GM12878 (cell line): Measurements from ENCODE around the gene MALRD1. TPM values are rescaled to one million over a fixed set of nuclear protein-coding genes. Genes with fewer than 3 reads are reported as not detected.

Source experiments
- ATAC-seq: fragments of 200-7000 bp; cut with Tn5 transposase; 3 replicates; pipeline ENCODE4 v1.9.1; 2020; ENCODE audit warnings: mild to moderate bottlenecking, moderate library complexity
- BruUV-seq: library from RNA; stranded (reverse); fragments of 400-500 nt; replicated peaks from 2 replicates; lab custom pipeline; 2021; lab: Mats Ljungman, UMichigan
- CTCF ChIA-PET: fragments of 300-600 bp; sonication (Branson Sonifier 250); formaldehyde crosslinking; extraction: SDS; loops from one replicate; lab custom pipeline; 2021; ENCODE audit warnings: inconsistent platforms; lab: Yijun Ruan, JAX
- POLR2A ChIA-PET: fragments of 350-600 bp; formaldehyde crosslinking; extraction: SDS; loops from one replicate; lab custom pipeline; 2021; ENCODE audit warnings: inconsistent platforms; lab: Charles Lee
- RAD21 ChIA-PET: fragments of 300-600 bp; sonication (Branson Sonifier 250); formaldehyde crosslinking; loops from one replicate; lab custom pipeline; 2023; ENCODE audit warnings: antibody characterized with exemption; ENCODE audit not compliant: unreplicated experiment; lab: Charles Lee
- SMC1A ChIA-PET: fragments of 300-600 bp; sonication (Branson Sonifier 250); formaldehyde crosslinking; loops from one replicate; lab custom pipeline; 2023; ENCODE audit not compliant: unreplicated experiment, uncharacterized antibody; lab: Charles Lee
- DNase-seq: peaks from one replicate; pipeline ENCODE4 v3.0.0-alpha.2; 2011; ENCODE audit warnings: low read depth, low spot score
- FAIRE-seq: peaks from 3 replicates; lab custom pipeline; 2011; peaks lifted over from hg19 to GRCh38; lab: Jason Lieb, UNC
- H2AFZ ChIP-seq: 2 replicates; pipeline ENCODE4 v1.6.0; 2011; ENCODE audit warnings: low read depth, low read length, control low read depth; ENCODE audit not compliant: control insufficient read depth
- H3K27ac ChIP-seq: 2 replicates; pipeline ENCODE4 v1.5.1; 2011; ENCODE audit warnings: control low read depth; ENCODE audit not compliant: control insufficient read depth, insufficient read depth
- H3K27me3 ChIP-seq, 2 experiments: replicated peaks in 1 of 2; 2 replicates each; pipeline versions ENCODE4 v1.6.0 to v1.6.1; 2011; ENCODE audit warnings: low read length in 1 of 2; ENCODE audit not compliant: control insufficient read depth in 2 of 2, insufficient read depth in 2 of 2
- H3K36me3 ChIP-seq, 2 experiments: 2 replicates each; pipeline ENCODE4 v1.5.1; 2011; ENCODE audit warnings: low read length in 1 of 2; ENCODE audit not compliant: control insufficient read depth in 2 of 2, insufficient read depth in 2 of 2
- H3K4me1 ChIP-seq: 2 replicates; pipeline ENCODE4 v1.6.1; 2011; ENCODE audit warnings: mild to moderate bottlenecking, low read length, moderate library complexity, mixed read lengths; ENCODE audit not compliant: control insufficient read depth, insufficient read depth
- H3K4me2 ChIP-seq: 2 replicates; pipeline ENCODE4 v1.6.0; 2011; ENCODE audit warnings: control low read depth; ENCODE audit not compliant: control insufficient read depth, insufficient read depth
- H3K4me3 ChIP-seq: fragments of 200-600 bp; sonication (generic); 2 replicates; pipeline ENCODE4 v1.5.1; 2016
- H3K79me2 ChIP-seq: 2 replicates; pipeline ENCODE4 v1.6.0; 2011; ENCODE audit warnings: low read length; ENCODE audit not compliant: control insufficient read depth, insufficient read depth
- H3K9ac ChIP-seq: 2 replicates; pipeline ENCODE4 v1.8.0; 2011; ENCODE audit warnings: low read length, control low read depth, mixed read lengths; ENCODE audit not compliant: control insufficient read depth, insufficient read depth
- H3K9me3 ChIP-seq: replicated peaks from 3 replicates; pipeline ENCODE4 v1.5.1; 2011; ENCODE audit warnings: mild to moderate bottlenecking, low read length; ENCODE audit not compliant: control insufficient read depth, insufficient read depth
- H4K20me1 ChIP-seq: 2 replicates; pipeline ENCODE4 v1.6.0; 2011; ENCODE audit not compliant: control insufficient read depth, insufficient read depth
- CEBPB ChIP-seq, 2 experiments: fragments of 150-350 bp in 1 of 2; IDR thresholded peaks; 2 replicates each; pipeline ENCODE4 v1.6.1; 2012 to 2014; ENCODE audit warnings: low read depth in 2 of 2, low read length in 2 of 2, borderline replicate concordance in 1 of 2, inconsistent platforms in 1 of 2
- ESRRA ChIP-seq: IDR thresholded peaks from 2 replicates; pipeline ENCODE4 v1.6.1; 2012; ENCODE audit warnings: mild to moderate bottlenecking, low read length, improper control_type of control experiment
- HCFC1 ChIP-seq: fragments of 150-350 bp; IDR thresholded peaks from 2 replicates; pipeline ENCODE4 v1.6.1; 2014; ENCODE audit warnings: low read length
- SIN3A ChIP-seq: IDR thresholded peaks from 2 replicates; pipeline ENCODE4 v1.6.1; 2012; ENCODE audit warnings: low read depth, low read length, improper control_type of control experiment
- SREBF1 ChIP-seq: IDR thresholded peaks from 2 replicates; pipeline ENCODE4 v1.6.1; 2012; ENCODE audit warnings: mild to moderate bottlenecking, low read length
- TBL1XR1 ChIP-seq: IDR thresholded peaks from 2 replicates; pipeline ENCODE4 v1.6.1; 2012; ENCODE audit warnings: low read depth, low read length, improper control_type of control experiment
- WGBS: methylation state at CpG from one replicate; pipeline ENCODE4 v1.1.6; 2016; ENCODE audit warnings: low lambda C conversion rate; ENCODE audit not compliant: insufficient replicate concordance, insufficient coverage; ENCODE audit errors: missing lambda C conversion rate; 5-methylcytosine and 5-hydroxymethylcytosine counted together
- in situ Hi-C: fragments of 300-500 bp; cut with MboI; formaldehyde crosslinking; loops from 9 replicates; pipeline ENCODE4 v1.14.3; 2018; ENCODE audit warnings: mixed read lengths
- intact Hi-C: fragments of 100-400 bp; cut with micrococcal nuclease; formaldehyde crosslinking; loops from one replicate; pipeline ENCODE4 v1.14.2; 2022; ENCODE audit not compliant: unreplicated experiment
- polyA plus RNA-seq, 11 experiments: library from polyadenylated mRNA; depleted of rRNA in 4 of 11; unstranded in 6 of 11; stranded (reverse) in 5 of 11; fragments of >200 nt; fragmentation: Nextera tagmentation in 4 of 11; fragmentation: Illumina TruSeq in 1 of 11; extraction: Ambion mirVana in 4 of 11; extraction: Trizol in 1 of 11; gene quantifications; 1 replicate in 1 of 11; 2 replicates in 10 of 11; pipeline versions ENCODE4 v1.2.1 to v1.2.3, GENCODE V29; 2011 to 2016; ENCODE audit warnings: inconsistent platforms in 2 of 11, missing spikeins in 2 of 11, low read depth in 1 of 11
- total RNA-seq, 4 experiments: library from RNA; depleted of rRNA in 3 of 4; stranded (reverse); fragments of >200 nt in 3 of 4; fragmentation: Illumina TruSeq in 1 of 4; extraction: Trizol in 1 of 4; gene quantifications; 2 replicates each; pipeline versions ENCODE4 v1.2.1 to v1.2.3, GENCODE V29; 2013 to 2021
- TF ChIP-seq, protein P1 (sequence below): IDR thresholded peaks from 2 replicates; pipeline ENCODE4 v1.6.1; 2012; ENCODE audit warnings: low read depth, low read length, improper control_type of control experiment
- TF ChIP-seq, protein P2 (sequence below): IDR thresholded peaks from 2 replicates; pipeline ENCODE4 v1.6.1; 2012; ENCODE audit warnings: improper control_type of control experiment, low read depth, low read length; ENCODE audit not compliant: insufficient replicate concordance
- TF ChIP-seq, protein P3 (sequence below): fragments of 450-650 bp; formaldehyde crosslinking; IDR thresholded peaks from 2 replicates; pipeline ENCODE4 v1.4.0; 2020; ENCODE audit warnings: mild to moderate bottlenecking, moderate library complexity

Gene MALRD1
- total and polyA plus RNA-seq, 10 of the 15 experiments (the other 5 are each of a cell fraction or from before 2014, with no cell fraction given), result 0.12 to 6.6 (median 0.26) TPM; not detected in 2

DNA sequence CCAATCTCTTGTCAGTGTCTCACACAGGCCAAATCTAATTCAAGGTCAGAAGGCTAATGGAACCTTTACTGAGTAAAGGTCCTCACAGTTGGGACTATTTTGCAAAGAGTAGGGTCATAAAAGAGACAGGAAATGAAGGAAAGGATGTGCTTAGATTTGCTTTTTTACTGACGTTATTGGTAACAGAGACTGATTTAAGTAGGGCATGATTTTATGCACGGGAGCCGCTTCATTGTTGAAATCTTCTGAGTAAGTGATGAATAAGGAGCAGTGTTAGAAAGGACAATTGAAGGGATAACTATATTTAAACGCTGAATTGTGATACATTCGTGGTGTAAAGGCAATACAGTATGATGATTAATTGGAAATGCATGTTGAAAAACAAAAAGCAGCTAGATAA is 261.5 kb downstream of the MALRD1 start (continued):
- TF ChIP-seq, protein P1, sequence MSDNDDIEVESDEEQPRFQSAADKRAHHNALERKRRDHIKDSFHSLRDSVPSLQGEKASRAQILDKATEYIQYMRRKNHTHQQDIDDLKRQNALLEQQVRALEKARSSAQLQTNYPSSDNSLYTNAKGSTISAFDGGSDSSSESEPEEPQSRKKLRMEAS, result no peak
- TF ChIP-seq TBL1XR1, result no peak

DNA sequence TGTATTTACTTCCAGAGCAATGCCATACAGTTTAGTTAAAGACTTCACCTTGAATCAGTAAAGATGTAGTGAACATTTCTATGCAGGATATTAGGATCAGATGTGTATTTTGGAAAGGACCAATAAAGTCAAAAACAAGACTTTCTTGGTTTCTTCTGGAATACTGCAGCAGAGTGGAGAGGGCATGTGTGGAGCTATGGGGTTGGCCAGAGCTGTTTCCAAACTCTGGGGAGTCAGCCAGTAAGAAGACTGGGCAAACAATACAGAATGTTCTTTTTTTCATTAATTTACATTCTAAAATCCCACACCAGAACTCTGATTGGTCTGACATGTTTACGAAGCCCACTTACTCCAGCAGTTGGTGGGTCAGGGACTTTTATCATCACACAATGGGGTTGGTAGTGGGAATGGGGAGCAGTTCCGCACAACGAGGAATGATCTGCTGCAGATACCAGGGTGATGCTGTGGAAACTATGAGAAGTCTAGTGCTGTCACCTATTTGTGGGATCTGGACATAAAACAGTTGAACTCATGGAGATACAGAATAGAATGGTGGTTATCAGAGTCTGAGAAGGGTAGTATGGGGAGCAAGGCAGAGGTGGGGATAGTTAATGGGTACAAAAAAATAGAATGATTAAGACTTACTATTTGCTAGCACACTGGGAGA is 267.7 kb downstream of the MALRD1 start:
- Histone ChIP-seq H2AFZ (no peak overlapping the region), H4K20me1 (no peaks in the 10 kb centered on the region), H3K4me3 (no peak overlapping the region), H3K9me3 (no peaks in the 10 kb centered on the region), H3K27me3 (no peaks in the 10 kb centered on the region), H3K36me3 (no peaks in the 10 kb centered on the region), H3K4me1 (no peaks in the 10 kb centered on the region), H3K79me2 (no peaks in the 10 kb centered on the region), H3K4me2 (no peak overlapping the region), H3K27ac (no peak overlapping the region), H3K9ac (no peak overlapping the region)
- ChIA-PET RAD21 (no interaction called here), SMC1A (interaction anchor here (1.0 kb wide), 1 partner anchor 8 kb away, joined by 3 read pairs; no protein-coding TSS in a partner anchor), CTCF (no interaction called here), POLR2A (no interaction called here)
- BruUV-seq, result no TSS peak
- FAIRE-seq (no peak), DNase-seq (no peak), ATAC-seq (no peak)
- in situ Hi-C loops (no loop called here), intact Hi-C loops (no loop called here)
- TF ChIP-seq ESRRA, result no peak
- TF ChIP-seq, protein P2, sequence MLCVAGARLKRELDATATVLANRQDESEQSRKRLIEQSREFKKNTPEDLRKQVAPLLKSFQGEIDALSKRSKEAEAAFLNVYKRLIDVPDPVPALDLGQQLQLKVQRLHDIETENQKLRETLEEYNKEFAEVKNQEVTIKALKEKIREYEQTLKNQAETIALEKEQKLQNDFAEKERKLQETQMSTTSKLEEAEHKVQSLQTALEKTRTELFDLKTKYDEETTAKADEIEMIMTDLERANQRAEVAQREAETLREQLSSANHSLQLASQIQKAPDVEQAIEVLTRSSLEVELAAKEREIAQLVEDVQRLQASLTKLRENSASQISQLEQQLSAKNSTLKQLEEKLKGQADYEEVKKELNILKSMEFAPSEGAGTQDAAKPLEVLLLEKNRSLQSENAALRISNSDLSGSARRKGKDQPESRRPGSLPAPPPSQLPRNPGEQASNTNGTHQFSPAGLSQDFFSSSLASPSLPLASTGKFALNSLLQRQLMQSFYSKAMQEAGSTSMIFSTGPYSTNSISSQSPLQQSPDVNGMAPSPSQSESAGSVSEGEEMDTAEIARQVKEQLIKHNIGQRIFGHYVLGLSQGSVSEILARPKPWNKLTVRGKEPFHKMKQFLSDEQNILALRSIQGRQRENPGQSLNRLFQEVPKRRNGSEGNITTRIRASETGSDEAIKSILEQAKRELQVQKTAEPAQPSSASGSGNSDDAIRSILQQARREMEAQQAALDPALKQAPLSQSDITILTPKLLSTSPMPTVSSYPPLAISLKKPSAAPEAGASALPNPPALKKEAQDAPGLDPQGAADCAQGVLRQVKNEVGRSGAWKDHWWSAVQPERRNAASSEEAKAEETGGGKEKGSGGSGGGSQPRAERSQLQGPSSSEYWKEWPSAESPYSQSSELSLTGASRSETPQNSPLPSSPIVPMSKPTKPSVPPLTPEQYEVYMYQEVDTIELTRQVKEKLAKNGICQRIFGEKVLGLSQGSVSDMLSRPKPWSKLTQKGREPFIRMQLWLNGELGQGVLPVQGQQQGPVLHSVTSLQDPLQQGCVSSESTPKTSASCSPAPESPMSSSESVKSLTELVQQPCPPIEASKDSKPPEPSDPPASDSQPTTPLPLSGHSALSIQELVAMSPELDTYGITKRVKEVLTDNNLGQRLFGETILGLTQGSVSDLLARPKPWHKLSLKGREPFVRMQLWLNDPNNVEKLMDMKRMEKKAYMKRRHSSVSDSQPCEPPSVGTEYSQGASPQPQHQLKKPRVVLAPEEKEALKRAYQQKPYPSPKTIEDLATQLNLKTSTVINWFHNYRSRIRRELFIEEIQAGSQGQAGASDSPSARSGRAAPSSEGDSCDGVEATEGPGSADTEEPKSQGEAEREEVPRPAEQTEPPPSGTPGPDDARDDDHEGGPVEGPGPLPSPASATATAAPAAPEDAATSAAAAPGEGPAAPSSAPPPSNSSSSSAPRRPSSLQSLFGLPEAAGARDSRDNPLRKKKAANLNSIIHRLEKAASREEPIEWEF, result no peak
- TF ChIP-seq CEBPB (IDR thresholded peaks at IDR 0.05; ENCODE audit: borderline replicate concordance in 1 of 2, low read depth in 2 of 2, low read length in 2 of 2), result no peak
- TF ChIP-seq HCFC1, result no peak
- no peak for TF ChIP-seq SIN3A
- TF ChIP-seq, protein P3, sequence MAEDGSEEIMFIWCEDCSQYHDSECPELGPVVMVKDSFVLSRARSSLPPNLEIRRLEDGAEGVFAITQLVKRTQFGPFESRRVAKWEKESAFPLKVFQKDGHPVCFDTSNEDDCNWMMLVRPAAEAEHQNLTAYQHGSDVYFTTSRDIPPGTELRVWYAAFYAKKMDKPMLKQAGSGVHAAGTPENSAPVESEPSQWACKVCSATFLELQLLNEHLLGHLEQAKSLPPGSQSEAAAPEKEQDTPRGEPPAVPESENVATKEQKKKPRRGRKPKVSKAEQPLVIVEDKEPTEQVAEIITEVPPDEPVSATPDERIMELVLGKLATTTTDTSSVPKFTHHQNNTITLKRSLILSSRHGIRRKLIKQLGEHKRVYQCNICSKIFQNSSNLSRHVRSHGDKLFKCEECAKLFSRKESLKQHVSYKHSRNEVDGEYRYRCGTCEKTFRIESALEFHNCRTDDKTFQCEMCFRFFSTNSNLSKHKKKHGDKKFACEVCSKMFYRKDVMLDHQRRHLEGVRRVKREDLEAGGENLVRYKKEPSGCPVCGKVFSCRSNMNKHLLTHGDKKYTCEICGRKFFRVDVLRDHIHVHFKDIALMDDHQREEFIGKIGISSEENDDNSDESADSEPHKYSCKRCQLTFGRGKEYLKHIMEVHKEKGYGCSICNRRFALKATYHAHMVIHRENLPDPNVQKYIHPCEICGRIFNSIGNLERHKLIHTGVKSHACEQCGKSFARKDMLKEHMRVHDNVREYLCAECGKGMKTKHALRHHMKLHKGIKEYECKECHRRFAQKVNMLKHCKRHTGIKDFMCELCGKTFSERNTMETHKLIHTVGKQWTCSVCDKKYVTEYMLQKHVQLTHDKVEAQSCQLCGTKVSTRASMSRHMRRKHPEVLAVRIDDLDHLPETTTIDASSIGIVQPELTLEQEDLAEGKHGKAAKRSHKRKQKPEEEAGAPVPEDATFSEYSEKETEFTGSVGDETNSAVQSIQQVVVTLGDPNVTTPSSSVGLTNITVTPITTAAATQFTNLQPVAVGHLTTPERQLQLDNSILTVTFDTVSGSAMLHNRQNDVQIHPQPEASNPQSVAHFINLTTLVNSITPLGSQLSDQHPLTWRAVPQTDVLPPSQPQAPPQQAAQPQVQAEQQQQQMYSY (CRISPR knock-in tag), result no peak
- TF ChIP-seq SREBF1, result no peak
- WGBS, result 58% methylated on average over 3 of the region's 3 CpGs
